Skin of body (tissue), 1 donor: ENCODE measurements around the gene KCNG2. TPM values are rescaled to one million over a fixed set of nuclear protein-coding genes. Genes with fewer than 3 reads are reported as not detected.

ENCODE experiments used
- total RNA-seq: library from RNA; depleted of rRNA; stranded (reverse); fragments of >200 nt; gene quantifications from one replicate; pipeline ENCODE4 v1.2.3, GENCODE V29; 2014

KCNG2 gene
- total RNA-seq, 1 donor from 2014 or later: 0.49 TPM

Other genes with a start within 250 kb of the KCNG2 start
- 14.1 TPM for gene CTDP1, start 118.1 kb upstream of the KCNG2 start, total RNA-seq
- 22.7 TPM for gene SLC66A2, start 153.7 kb downstream of the KCNG2 start, total RNA-seq
- gene HSBP1L1, start 166.7 kb downstream of the KCNG2 start, total RNA-seq: 9.8 TPM
- gene TXNL4A, start 190.6 kb downstream of the KCNG2 start, total RNA-seq: 22.9 TPM
- 33.4 TPM for gene RBFA, start 236.5 kb downstream of the KCNG2 start, total RNA-seq